Skeletal muscle tissue (tissue), 4 donors: ENCODE data around the gene CREG2. TPM values are rescaled to one million over a fixed set of nuclear protein-coding genes. Genes with fewer than 3 reads are reported as not detected.

Experiments
- H3K27ac ChIP-seq: one replicate; pipeline ENCODE4 v1.7.0; 2013; ENCODE audit warnings: mild to moderate bottlenecking, low read depth, low read length, inconsistent platforms
- H3K27me3 ChIP-seq, 3 donors: one replicate each; pipeline ENCODE4 v1.7.0; 2013; ENCODE audit warnings: low read length in 3 of 3; ENCODE audit not compliant: control insufficient read depth in 3 of 3, insufficient read depth in 3 of 3
- H3K36me3 ChIP-seq, 3 donors: one replicate each; pipeline ENCODE4 v1.7.0; 2013; ENCODE audit warnings: low read length in 3 of 3; ENCODE audit not compliant: control insufficient read depth in 3 of 3, insufficient read depth in 3 of 3
- H3K4me1 ChIP-seq, 3 donors: one replicate each; pipeline ENCODE4 v1.7.0; 2013; ENCODE audit warnings: low read length in 3 of 3, mild to moderate bottlenecking in 3 of 3; ENCODE audit not compliant: control insufficient read depth in 3 of 3, insufficient read depth in 3 of 3
- H3K4me3 ChIP-seq, 3 donors: one replicate each; pipeline ENCODE4 v1.7.0; 2013; ENCODE audit warnings: low read length in 3 of 3
- H3K9ac ChIP-seq, 3 donors: one replicate each; pipeline ENCODE4 v1.7.0; 2013; ENCODE audit warnings: low read length in 3 of 3, mild to moderate bottlenecking in 3 of 3, moderate library complexity in 2 of 3, low read depth in 1 of 3
- H3K9me3 ChIP-seq, 3 donors: one replicate each; pipeline ENCODE4 v1.7.0; 2013; ENCODE audit warnings: low read length in 3 of 3; ENCODE audit not compliant: control insufficient read depth in 3 of 3
- total RNA-seq: library from RNA; depleted of rRNA; stranded (reverse); fragments of >200 nt; gene quantifications from one replicate; pipeline ENCODE4 v1.2.3, GENCODE V29; 2014
- donor health status: Osteomylitis.

The CREG2 gene
- total RNA-seq, 1 donor from 2014 or later: 1.6 TPM

DNA sequence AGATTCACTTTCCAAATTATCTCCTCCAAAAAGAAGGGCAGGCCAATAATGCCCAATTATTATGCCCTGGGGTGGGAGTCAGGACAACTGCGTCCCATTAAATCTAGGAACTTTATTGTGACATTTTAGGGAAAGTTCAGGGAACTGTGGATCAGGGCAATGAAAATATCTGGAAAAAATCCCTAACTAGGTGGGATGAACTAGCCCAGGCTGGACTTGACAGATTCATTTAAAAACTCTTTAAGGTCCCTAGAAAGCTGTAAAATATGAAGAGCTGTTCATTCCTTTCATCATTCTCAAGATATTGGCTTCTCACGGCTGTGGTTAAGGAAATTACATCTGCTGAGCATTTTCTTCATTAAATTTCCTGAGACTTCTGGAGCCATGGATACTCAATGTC lies 8.2 kb downstream of the CREG2 start:
- Histone ChIP-seq H3K4me3 (no peak overlapping the region), H3K36me3 (no peaks in the 10 kb centered on the region), H3K4me1 (peaks cover 0 to 6% (median 0%) of the 10 kb centered on the region in 3 donors), H3K9me3 (no peaks in the 10 kb centered on the region), H3K27me3 (peaks cover 0 to 17% (median 11%) of the 10 kb centered on the region in 3 donors), H3K27ac (no peak overlapping the region), H3K9ac (no peak overlapping the region)

GRCh38 chr2:101375653-101376052 lies 11.7 kb downstream of the CREG2 start:
- Histone ChIP-seq H3K27me3 (no peaks in the 10 kb centered on the region), H3K27ac (no peak overlapping the region), H3K9ac (no peak overlapping the region), H3K4me3 (no peak overlapping the region), H3K36me3 (no peaks in the 10 kb centered on the region), H3K9me3 (no peaks in the 10 kb centered on the region), H3K4me1 (peaks cover 0 to 3% (median 0%) of the 10 kb centered on the region in 3 donors)

DNA sequence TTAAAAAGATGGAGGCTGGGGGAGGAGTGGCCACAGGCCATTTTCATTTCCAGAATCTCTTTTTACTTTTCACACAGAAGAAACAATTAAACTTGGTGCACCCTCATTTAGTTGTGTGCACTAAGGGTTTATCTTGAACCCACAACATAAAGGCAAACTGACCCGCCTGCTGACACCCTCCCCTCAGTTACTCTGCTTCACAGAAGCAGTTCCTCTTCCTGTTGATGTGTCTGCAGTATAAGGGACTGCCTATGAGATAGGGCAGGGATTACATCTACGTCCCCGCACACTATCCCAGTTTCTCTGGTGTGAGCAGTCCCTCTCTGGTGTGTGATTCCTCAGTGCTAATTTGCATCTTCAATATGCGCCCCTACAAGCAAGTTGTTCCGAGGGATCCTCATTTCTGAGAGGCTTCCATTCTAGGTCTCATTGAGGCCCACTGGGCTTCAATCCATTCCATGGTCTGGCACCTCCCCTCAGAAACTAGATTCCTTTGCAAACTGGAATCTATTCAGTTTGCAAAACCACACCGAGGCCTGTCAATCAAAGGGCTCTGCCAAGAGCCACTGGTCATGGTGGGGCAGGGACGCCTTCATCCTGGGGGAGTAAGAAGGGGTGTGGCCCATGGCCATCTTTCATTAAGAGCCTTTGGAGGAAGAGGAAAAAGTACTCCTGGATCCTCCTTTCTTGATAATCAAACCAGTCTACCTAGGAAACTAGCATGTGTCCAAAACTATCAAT lies 12.3 kb downstream of the CREG2 start:
- Histone ChIP-seq H3K36me3 (no peaks in the 10 kb centered on the region), H3K27ac (no peak overlapping the region), H3K9ac (no peak overlapping the region), H3K9me3 (no peaks in the 10 kb centered on the region), H3K4me3 (no peak overlapping the region), H3K4me1 (peaks cover 0 to under 1% (median 0%) of the 10 kb centered on the region in 3 donors), H3K27me3 (no peaks in the 10 kb centered on the region)

GRCh38 chr2:101372792-101373191 lies 14.5 kb downstream of the CREG2 start:
- H3K27ac ChIP-seq: no peak overlapping the region
- no peak overlapping the region for H3K9ac ChIP-seq
- no peaks in the 10 kb centered on the region for H3K27me3 ChIP-seq
- H3K4me1 ChIP-seq: no peaks in the 10 kb centered on the region
- H3K4me3 ChIP-seq: no peak overlapping the region
- H3K9me3 ChIP-seq: no peaks in the 10 kb centered on the region
- H3K36me3 ChIP-seq: no peaks in the 10 kb centered on the region

DNA sequence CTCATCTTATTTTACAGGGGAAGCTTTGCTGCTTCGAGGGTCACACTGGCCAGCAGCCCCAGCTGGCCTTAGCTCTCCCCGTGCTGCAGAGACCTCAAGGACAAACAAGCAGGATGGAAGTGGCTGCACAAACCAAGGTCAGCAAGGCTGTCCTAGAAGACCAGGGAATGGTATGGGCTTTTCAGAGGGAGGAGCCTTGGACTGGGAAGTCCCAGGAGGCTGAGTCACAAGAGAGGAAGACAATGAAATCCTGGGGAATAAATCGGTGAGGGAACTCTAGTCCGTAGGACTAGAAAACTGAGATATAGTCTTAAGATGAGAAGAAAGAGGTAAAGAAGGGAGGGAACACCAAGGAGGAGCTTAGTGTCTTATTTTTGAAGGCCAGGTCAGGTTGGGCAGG lies 15.7 kb downstream of the CREG2 start:
- no peaks in the 10 kb centered on the region for H3K27me3 ChIP-seq
- no peak overlapping the region for H3K4me3 ChIP-seq
- H3K9ac ChIP-seq: no peak overlapping the region
- no peak overlapping the region for H3K27ac ChIP-seq
- H3K9me3 ChIP-seq: no peaks in the 10 kb centered on the region
- no peaks in the 10 kb centered on the region for H3K36me3 ChIP-seq
- H3K4me1 ChIP-seq: no peaks in the 10 kb centered on the region

DNA sequence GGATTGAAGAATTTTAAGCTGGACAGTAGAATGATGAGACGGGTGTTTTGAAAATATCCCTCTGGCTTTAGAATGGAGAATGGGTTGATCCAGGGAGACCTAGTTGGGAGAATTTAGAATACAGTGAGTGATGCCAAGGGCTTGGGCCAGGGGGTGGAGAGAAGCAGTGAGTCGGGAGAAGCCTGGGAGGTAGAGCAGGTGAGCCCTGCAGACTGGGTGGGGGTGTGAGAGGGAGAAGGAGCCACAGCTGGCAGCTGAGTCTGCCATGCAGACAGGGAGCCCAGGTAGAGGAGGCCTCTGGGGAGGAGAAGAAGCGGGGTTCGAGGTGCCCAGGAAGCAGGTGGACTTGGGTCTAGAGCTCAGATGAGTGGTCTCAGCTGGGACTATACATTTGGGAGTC lies 18.2 kb downstream of the CREG2 start:
- H3K4me3 ChIP-seq: no peak overlapping the region
- H3K27me3 ChIP-seq: no peaks in the 10 kb centered on the region
- H3K9me3 ChIP-seq: no peaks in the 10 kb centered on the region
- no peaks in the 10 kb centered on the region for H3K36me3 ChIP-seq
- no peak overlapping the region for H3K27ac ChIP-seq
- no peaks in the 10 kb centered on the region for H3K4me1 ChIP-seq
- H3K9ac ChIP-seq: no peak overlapping the region

DNA sequence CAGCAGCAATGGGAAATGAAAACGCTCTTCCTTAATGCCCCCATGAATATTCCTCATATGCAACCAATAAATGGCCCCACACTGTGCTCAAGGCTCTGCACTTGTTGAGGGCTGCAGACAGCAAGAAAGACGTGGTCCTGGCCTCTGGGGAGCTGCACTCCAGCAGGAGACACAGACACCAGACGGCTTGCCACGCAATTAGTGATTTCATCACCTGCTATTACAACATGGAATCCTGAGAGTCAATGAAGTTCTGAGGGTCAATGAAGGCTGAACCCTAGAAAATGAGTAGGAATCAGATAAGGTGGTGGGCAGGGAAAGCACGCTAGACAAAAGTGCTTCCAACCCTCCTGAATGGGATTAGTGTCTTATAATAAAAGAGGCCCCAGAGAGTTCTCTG lies 18.9 kb downstream of the CREG2 start:
- Histone ChIP-seq H3K36me3 (no peaks in the 10 kb centered on the region), H3K9me3 (no peaks in the 10 kb centered on the region), H3K9ac (no peak overlapping the region), H3K27me3 (no peaks in the 10 kb centered on the region), H3K4me3 (no peak overlapping the region), H3K27ac (no peak overlapping the region), H3K4me1 (no peaks in the 10 kb centered on the region)

DNA sequence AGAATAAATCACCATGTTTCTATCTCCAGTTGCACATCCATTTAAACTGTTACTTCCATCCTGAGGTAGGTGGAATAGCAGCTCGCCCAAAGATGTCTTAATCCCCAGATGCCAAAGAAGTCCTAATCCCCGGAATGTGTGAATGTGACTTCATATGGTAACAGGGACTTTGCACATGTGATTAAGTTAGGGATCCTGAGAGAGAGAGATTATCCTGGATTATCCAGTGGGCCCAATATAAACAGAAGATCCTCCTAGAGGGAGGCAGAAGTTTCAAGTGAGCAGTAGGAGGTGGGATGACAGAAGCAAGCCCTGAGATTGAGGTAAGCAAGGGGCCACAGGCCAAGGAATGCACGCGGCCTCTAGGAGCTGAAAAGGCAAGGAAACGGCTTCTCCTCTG lies 19.8 kb downstream of the CREG2 start:
- H3K27ac ChIP-seq: no peak overlapping the region
- H3K9ac ChIP-seq: no peak overlapping the region
- H3K4me3 ChIP-seq: no peak overlapping the region
- H3K27me3 ChIP-seq: no peaks in the 10 kb centered on the region
- H3K36me3 ChIP-seq: no peaks in the 10 kb centered on the region
- no peaks in the 10 kb centered on the region for H3K4me1 ChIP-seq
- H3K9me3 ChIP-seq: no peaks in the 10 kb centered on the region

DNA sequence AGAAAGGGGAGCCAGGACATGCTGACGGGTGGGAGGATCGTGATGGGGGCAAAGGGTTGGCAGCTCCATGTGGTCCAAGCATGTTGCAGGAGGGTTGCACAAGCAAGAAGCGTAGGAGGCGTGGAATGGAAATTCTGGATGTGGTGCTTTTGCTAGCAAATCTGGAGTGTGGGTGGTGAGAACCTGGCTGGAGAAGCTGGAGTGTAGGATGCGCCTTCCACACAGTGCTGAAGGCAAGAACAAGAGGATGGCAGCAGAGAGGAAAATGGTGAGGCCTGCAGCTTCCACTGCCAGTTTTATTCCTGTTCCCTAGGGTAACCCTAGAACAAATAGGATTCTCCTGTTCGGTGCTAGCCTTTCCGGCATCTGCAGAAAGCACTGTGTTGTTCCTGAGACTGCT lies 22.4 kb downstream of the CREG2 start:
- Histone ChIP-seq H3K4me3 (no peak overlapping the region), H3K9ac (no peak overlapping the region), H3K27ac (no peak overlapping the region), H3K9me3 (no peaks in the 10 kb centered on the region), H3K4me1 (no peaks in the 10 kb centered on the region), H3K27me3 (no peaks in the 10 kb centered on the region), H3K36me3 (no peaks in the 10 kb centered on the region)

DNA sequence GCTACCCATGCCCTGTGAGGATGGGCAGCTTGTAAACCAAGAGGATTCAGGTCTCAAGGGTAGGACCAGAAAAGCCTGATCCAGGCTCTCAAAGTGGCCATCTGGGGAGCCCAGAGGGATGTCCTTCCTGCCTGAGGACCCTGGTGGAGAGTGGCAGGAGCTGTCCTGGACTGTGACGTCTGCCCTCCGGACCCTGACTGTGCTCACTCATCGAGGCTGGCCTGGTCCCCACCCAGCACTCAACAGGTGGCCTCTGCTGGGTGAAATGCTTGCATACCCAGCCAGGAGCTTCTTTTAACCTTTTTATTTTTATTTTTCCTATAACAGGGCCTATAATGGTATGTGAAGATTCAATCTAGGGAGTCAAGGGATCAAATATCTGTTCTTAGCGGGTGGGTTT lies 24.5 kb downstream of the CREG2 start:
- Histone ChIP-seq H3K4me3 (no peak overlapping the region), H3K9me3 (no peaks in the 10 kb centered on the region), H3K9ac (no peak overlapping the region)

More for the DNA sequence above, 24.5 kb downstream of the CREG2 start:
- Histone ChIP-seq H3K27me3 (no peaks in the 10 kb centered on the region), H3K27ac (no peak overlapping the region), H3K36me3 (no peaks in the 10 kb centered on the region), H3K4me1 (no peaks in the 10 kb centered on the region)
